Mesenchymal stem cell (in vitro differentiated cells and primary cell): ENCODE data around the gene IGF2R.

ENCODE experiments used
- DNase-seq: peaks from one replicate; pipeline ENCODE4 v3.0.0-alpha.2; 2013
- H2AFZ ChIP-seq: one replicate; pipeline ENCODE4 v1.6.1; 2013; ENCODE audit warnings: low read depth, mild to moderate bottlenecking, control low read depth, inconsistent platforms, low read length, moderate library complexity
- H2AK5ac ChIP-seq: 2 replicates; pipeline ENCODE4 v1.6.1; 2013; ENCODE audit warnings: low read length, moderate library complexity, mild to moderate bottlenecking, inconsistent platforms; ENCODE audit not compliant: severe bottlenecking
- H2BK120ac ChIP-seq: one replicate; pipeline ENCODE4 v1.6.1; 2013; ENCODE audit warnings: low read depth, mild to moderate bottlenecking, inconsistent platforms, low read length, moderate library complexity
- H2BK12ac ChIP-seq, 2 experiments: one replicate each; pipeline ENCODE4 v1.6.1; 2013; ENCODE audit warnings: inconsistent platforms in 2 of 2, low read length in 2 of 2, mild to moderate bottlenecking in 2 of 2, moderate library complexity in 2 of 2, control low read depth in 1 of 2
- H2BK15ac ChIP-seq: one replicate; pipeline ENCODE4 v1.6.1; 2013; ENCODE audit warnings: mild to moderate bottlenecking, low read depth, inconsistent platforms; ENCODE audit not compliant: poor library complexity, severe bottlenecking
- H2BK5ac ChIP-seq: 2 replicates; pipeline ENCODE4 v1.6.1; 2013; ENCODE audit warnings: low read depth, mild to moderate bottlenecking, low read length, control low read depth, inconsistent platforms; ENCODE audit not compliant: poor library complexity, severe bottlenecking
- H3K14ac ChIP-seq, 2 experiments: one replicate each; pipeline ENCODE4 v1.6.1; 2013; ENCODE audit warnings: inconsistent platforms in 2 of 2, low read length in 2 of 2, control low read depth in 1 of 2, mild to moderate bottlenecking in 1 of 2, moderate library complexity in 1 of 2
- H3K18ac ChIP-seq, 2 experiments: one replicate each; pipeline ENCODE4 v1.6.1; 2013; ENCODE audit warnings: inconsistent platforms in 2 of 2, low read length in 2 of 2, control low read depth in 1 of 2, low read depth in 1 of 2, mild to moderate bottlenecking in 1 of 2
- H3K23ac ChIP-seq, 2 experiments: one replicate each; pipeline ENCODE4 v1.6.1; 2013; ENCODE audit warnings: inconsistent platforms in 2 of 2, low read length in 2 of 2, mild to moderate bottlenecking in 2 of 2, moderate library complexity in 2 of 2, control low read depth in 1 of 2
- H3K27ac ChIP-seq: 2 replicates; pipeline ENCODE4 v1.5.1; 2013; ENCODE audit warnings: mild to moderate bottlenecking, moderate library complexity, low read length, control low read depth, inconsistent platforms; ENCODE audit not compliant: poor library complexity, severe bottlenecking
- H3K27me3 ChIP-seq, 2 experiments: 2 replicates each; pipeline versions ENCODE4 v1.6.1 to v1.7.0; 2013; ENCODE audit warnings: low read length in 2 of 2, mild to moderate bottlenecking in 2 of 2, moderate library complexity in 2 of 2, control low read depth in 1 of 2, inconsistent platforms in 1 of 2; ENCODE audit not compliant: control insufficient read depth in 1 of 2, insufficient read depth in 1 of 2
- H3K36me3 ChIP-seq, 2 experiments: 2 replicates each; pipeline versions ENCODE4 v1.6.1 to v1.7.0; 2013; ENCODE audit warnings: low read length in 2 of 2, control low read depth in 1 of 2, inconsistent platforms in 1 of 2, low read depth in 1 of 2, mild to moderate bottlenecking in 1 of 2; ENCODE audit not compliant: insufficient read depth in 2 of 2, control insufficient read depth in 1 of 2
- H3K4ac ChIP-seq, 2 experiments: one replicate each; pipeline ENCODE4 v1.6.1; 2013; ENCODE audit warnings: inconsistent platforms in 2 of 2, low read length in 2 of 2, mild to moderate bottlenecking in 2 of 2, moderate library complexity in 2 of 2, control low read depth in 1 of 2, low read depth in 1 of 2
- H3K4me1 ChIP-seq: 2 replicates; pipeline ENCODE4 v1.6.1; 2013; ENCODE audit warnings: low read depth, low read length, control low read depth; ENCODE audit not compliant: control insufficient read depth, insufficient read depth
- H3K4me2 ChIP-seq: 2 replicates; pipeline ENCODE4 v1.6.1; 2013; ENCODE audit warnings: low read length, mild to moderate bottlenecking, inconsistent platforms; ENCODE audit not compliant: poor library complexity, severe bottlenecking
- H3K4me3 ChIP-seq, 2 experiments: 2 replicates each; pipeline versions ENCODE4 v1.5.1 to v1.7.0; 2013; ENCODE audit warnings: low read length in 2 of 2, mild to moderate bottlenecking in 2 of 2, control low read depth in 1 of 2, low read depth in 1 of 2; ENCODE audit not compliant: insufficient read depth in 1 of 2
- H3K79me1 ChIP-seq: replicated peaks from 2 replicates; pipeline ENCODE4 v1.6.1; 2013; ENCODE audit warnings: mild to moderate bottlenecking, control low read depth, low read length, inconsistent platforms; ENCODE audit not compliant: poor library complexity, severe bottlenecking
- H3K9ac ChIP-seq: 2 replicates; pipeline ENCODE4 v1.7.0; 2013; ENCODE audit warnings: mild to moderate bottlenecking, low read length, moderate library complexity
- H3K9me3 ChIP-seq: 2 replicates; pipeline ENCODE4 v1.7.0; 2013; ENCODE audit warnings: mild to moderate bottlenecking, low read length; ENCODE audit not compliant: control insufficient read depth
- H4K8ac ChIP-seq: one replicate; pipeline ENCODE4 v1.6.1; 2013; ENCODE audit warnings: inconsistent platforms, mild to moderate bottlenecking, low read length, moderate library complexity
- H4K91ac ChIP-seq: one replicate; pipeline ENCODE4 v1.6.1; 2013; ENCODE audit warnings: mild to moderate bottlenecking, low read length, inconsistent platforms
- WGBS: methylation state at CpG from one replicate; pipeline ENCODE4 v1.1.7; 2013; ENCODE audit warnings: mixed read lengths; 5-methylcytosine and 5-hydroxymethylcytosine counted together

Gene IGF2R

DNA sequence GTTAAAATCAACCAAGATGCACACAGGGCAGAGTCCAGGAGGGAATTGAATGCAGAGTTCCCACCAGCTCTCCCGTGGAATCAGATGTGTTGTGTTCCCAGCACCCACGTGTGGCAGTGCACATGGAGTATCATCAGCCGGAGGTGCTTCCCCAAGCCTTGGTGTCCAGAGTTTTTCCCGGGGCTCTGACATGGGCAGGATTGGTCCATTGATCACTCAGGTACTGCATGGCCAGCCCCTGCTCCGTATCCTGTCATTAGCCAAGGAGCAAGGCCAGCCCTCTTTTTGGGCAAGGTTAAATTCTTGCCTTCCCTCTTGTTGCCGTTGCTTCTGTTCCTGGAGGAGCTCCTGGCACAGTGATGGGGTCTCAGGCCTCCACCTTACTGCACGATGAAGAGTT lies 124.2 kb downstream of the IGF2R start:
- no peak overlapping the region for H2BK5ac ChIP-seq
- no peak overlapping the region for H4K8ac ChIP-seq
- no peak overlapping the region for H2BK15ac ChIP-seq
- no peaks in the 10 kb centered on the region for H3K9me3 ChIP-seq
- no peak overlapping the region for H2AK5ac ChIP-seq
- H2AFZ ChIP-seq = no peak overlapping the region
- H3K4ac ChIP-seq = no peak overlapping the region
- no peak overlapping the region for H3K4me3 ChIP-seq
- H2BK12ac ChIP-seq = no peak overlapping the region
- H4K91ac ChIP-seq = no peak overlapping the region
- no peak overlapping the region for H3K23ac ChIP-seq
- no peaks in the 10 kb centered on the region for H3K27me3 ChIP-seq
- peaks cover 35% of the 10 kb centered on the region for H3K79me1 ChIP-seq
- no peaks in the 10 kb centered on the region for H3K4me1 ChIP-seq
- no peak overlapping the region for H3K4me2 ChIP-seq
- H3K18ac ChIP-seq = no peak overlapping the region
- no peak overlapping the region for H2BK120ac ChIP-seq
- DNase-seq = no peak
- H3K36me3 ChIP-seq = peaks cover 72 to 86% of the 10 kb centered on the region in 2 experiments
- H3K27ac ChIP-seq = no peak overlapping the region
- 96% methylated on average over 7 of the region's 7 CpGs for WGBS
- no peak overlapping the region for H3K14ac ChIP-seq
- no peak overlapping the region for H3K9ac ChIP-seq

- peaks cover 33% of the 10 kb centered on the region for H3K79me1 ChIP-seq
- no peak overlapping the region for H2BK12ac ChIP-seq
- peaks cover 68 to 92% of the 10 kb centered on the region in 2 experiments for H3K36me3 ChIP-seq
- no peak overlapping the region for H2BK5ac ChIP-seq
- H3K23ac ChIP-seq = peak overlapping the region in 1 of 2 experiments; percentile 47
- H3K27me3 ChIP-seq = no peaks in the 10 kb centered on the region
- no peak overlapping the region for H3K14ac ChIP-seq
- H3K18ac ChIP-seq = no peak overlapping the region
- no peak overlapping the region for H3K4ac ChIP-seq
- no peaks in the 10 kb centered on the region for H3K9me3 ChIP-seq
- H3K4me3 ChIP-seq = no peak overlapping the region
- no peak overlapping the region for H3K27ac ChIP-seq
- no peak overlapping the region for H2AFZ ChIP-seq
- no peak overlapping the region for H4K91ac ChIP-seq
- no peak overlapping the region for H2AK5ac ChIP-seq
- WGBS = 99% methylated on average over 4 of the region's 4 CpGs
- no peak for DNase-seq
- H3K4me1 ChIP-seq = no peaks in the 10 kb centered on the region
- no peak overlapping the region for H2BK120ac ChIP-seq
- H3K9ac ChIP-seq = no peak overlapping the region
- no peak overlapping the region for H2BK15ac ChIP-seq
- H3K4me2 ChIP-seq = no peak overlapping the region
- H4K8ac ChIP-seq = no peak overlapping the region
Observed at GRCh38 chr6:160093946-160094345, 125.1 kb downstream of the IGF2R start.

- Histone ChIP-seq H2AK5ac (no peak overlapping the region), H3K14ac (no peak overlapping the region), H3K18ac (no peak overlapping the region), H3K27ac (no peak overlapping the region), H3K4ac (no peak overlapping the region), H4K91ac (no peak overlapping the region), H4K8ac (no peak overlapping the region), H3K27me3 (no peaks in the 10 kb centered on the region), H3K4me2 (no peak overlapping the region), H3K9me3 (no peaks in the 10 kb centered on the region), H3K36me3 (peaks cover 59 to 89% of the 10 kb centered on the region in 2 experiments), H2AFZ (no peak overlapping the region), H2BK15ac (no peak overlapping the region), H3K4me1 (no peaks in the 10 kb centered on the region), H3K79me1 (peaks cover 26% of the 10 kb centered on the region), H2BK120ac (no peak overlapping the region), H3K9ac (no peak overlapping the region), H3K23ac (no peak overlapping the region), H2BK12ac (no peak overlapping the region), H3K4me3 (no peak overlapping the region), H2BK5ac (no peak overlapping the region)
- DNase-seq = no peak
- 95% methylated on average over 8 of the region's 8 CpGs for WGBS
Observed at GRCh38 chr6:160095146-160095845, 126.4 kb downstream of the IGF2R start.

DNA sequence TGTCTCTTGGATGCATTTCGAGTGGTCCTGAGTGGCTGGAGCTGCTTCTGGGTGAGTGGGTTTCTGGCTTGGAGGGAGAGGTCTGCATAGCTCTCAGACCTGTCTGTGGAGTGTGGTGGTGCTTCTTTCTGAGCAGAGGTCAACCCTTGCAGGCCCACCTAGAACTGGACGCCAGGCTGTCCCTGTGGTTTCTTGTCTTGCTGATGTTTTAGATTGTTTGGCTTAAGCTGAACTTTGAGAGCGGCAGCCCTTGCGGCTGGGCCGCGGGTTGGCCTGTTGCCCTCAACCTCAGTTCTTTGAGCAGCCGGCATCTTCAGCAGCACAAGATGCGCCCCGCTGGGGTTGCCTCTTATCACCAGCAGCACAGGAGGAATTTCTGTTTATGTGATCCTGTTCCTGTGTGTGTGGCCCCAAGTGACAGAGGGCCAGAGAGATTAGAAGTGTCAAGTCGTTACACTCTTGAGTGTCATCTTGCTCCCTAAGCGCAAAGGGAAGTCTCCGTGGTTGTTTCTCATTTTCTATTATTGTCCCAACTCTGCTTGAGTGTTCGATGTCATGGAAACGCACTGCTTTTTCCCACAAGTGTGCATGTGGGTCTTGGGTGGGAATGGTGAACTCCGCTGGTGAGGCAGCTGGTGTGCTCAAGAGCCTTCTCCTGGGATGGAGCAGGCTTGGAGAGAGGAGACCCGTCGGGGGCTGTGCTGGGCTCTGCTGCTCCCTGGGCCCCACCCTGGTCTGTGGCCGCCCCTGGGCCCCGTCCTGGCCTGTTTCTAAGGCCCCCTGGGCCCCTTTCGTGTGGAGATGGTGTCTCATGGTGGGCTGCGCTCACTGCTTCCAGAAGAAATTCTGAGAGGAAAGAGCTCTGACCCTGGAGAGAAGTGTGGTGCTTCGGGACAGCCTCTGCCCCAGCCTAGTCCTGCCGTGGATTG lies 132.7 kb downstream of the IGF2R start:
- Histone ChIP-seq H3K27ac (no peak overlapping the region), H3K18ac (no peak overlapping the region), H3K9me3 (no peaks in the 10 kb centered on the region), H3K23ac (peak overlapping the region in 1 of 2 experiments; percentile 55), H3K9ac (no peak overlapping the region), H3K14ac (no peak overlapping the region), H3K79me1 (peaks cover 38% of the 10 kb centered on the region), H3K4me3 (no peak overlapping the region), H2AK5ac (no peak overlapping the region), H2BK12ac (no peak overlapping the region), H2BK120ac (no peak overlapping the region), H3K36me3 (peaks cover 59 to 89% of the 10 kb centered on the region in 2 experiments), H3K4ac (no peak overlapping the region), H2BK5ac (no peak overlapping the region), H3K4me1 (peaks cover 3% of the 10 kb centered on the region), H2BK15ac (no peak overlapping the region), H3K4me2 (no peak overlapping the region), H3K27me3 (no peaks in the 10 kb centered on the region), H4K8ac (no peak overlapping the region), H4K91ac (no peak overlapping the region), H2AFZ (no peak overlapping the region)
- peak; percentile 7 for DNase-seq
- WGBS = 93% methylated on average over 23 of the region's 23 CpGs
